Activated CD8-positive, alpha-beta T cell treated with anti-CD3 and anti-CD28 coated beads for 36 hours (primary cell): ENCODE results near the gene ABCA8. TPM values are rescaled to one million over a fixed set of nuclear protein-coding genes. Genes with fewer than 3 reads are reported as not detected.

Source experiments
- ATAC-seq: fragments of 200-7000 bp; cut with Tn5 transposase; one replicate; pipeline ENCODE4 v1.10.0; 2021; ENCODE audit warnings: mild to moderate bottlenecking, moderate library complexity
- CTCF ChIA-PET: fragments of 350-600 bp; sonication (Branson Sonifier 250); formaldehyde crosslinking; loops from one replicate; lab custom pipeline; 2021; ENCODE audit warnings: antibody characterized with exemption; lab: Charles Lee
- POLR2A ChIA-PET: fragments of 350-600 bp; sonication (Branson Sonifier 250); formaldehyde crosslinking; loops from one replicate; lab custom pipeline; 2021; ENCODE audit warnings: antibody characterized with exemption; lab: Charles Lee
- DNase-seq: peaks from one replicate; pipeline ENCODE4 v3.0.0-alpha.2; 2020
- H3K27ac Mint-ChIP-seq: one replicate; pipeline ENCODE4 v1.8.0; 2021; ENCODE audit warnings: mild to moderate bottlenecking, mixed read lengths
- H3K27me3 Mint-ChIP-seq: one replicate; pipeline ENCODE4 v1.8.0; 2021; ENCODE audit warnings: mixed read lengths
- H3K36me3 Mint-ChIP-seq: one replicate; pipeline ENCODE4 v1.8.0; 2021; ENCODE audit warnings: low read depth, mixed read lengths
- H3K4me1 Mint-ChIP-seq: one replicate; pipeline ENCODE4 v1.8.0; 2021; ENCODE audit warnings: low read depth, mixed read lengths
- H3K4me3 Mint-ChIP-seq: one replicate; pipeline ENCODE4 v1.8.0; 2021; ENCODE audit warnings: mild to moderate bottlenecking, moderate library complexity, mixed read lengths
- H3K9me3 Mint-ChIP-seq: one replicate; pipeline ENCODE4 v1.8.0; 2021; ENCODE audit warnings: mixed read lengths
- intact Hi-C: fragments of 100-400 bp; cut with micrococcal nuclease; formaldehyde crosslinking; loops from one replicate; pipeline ENCODE4 v1.10.0; 2022
- total RNA-seq, 2 experiments: library from RNA; stranded (reverse); gene quantifications; one replicate each; pipeline ENCODE4 v1.2.3, GENCODE V29; 2021
- TF ChIP-seq, protein P1 (sequence below): fragments of 200-600 bp; IDR thresholded peaks from one replicate; pipeline ENCODE4 v1.8.0; 2022; ENCODE audit warnings: antibody characterized with exemption, mild to moderate bottlenecking

The ABCA8 gene
- total RNA-seq, 2 experiments from 2014 or later: not detected

DNA sequence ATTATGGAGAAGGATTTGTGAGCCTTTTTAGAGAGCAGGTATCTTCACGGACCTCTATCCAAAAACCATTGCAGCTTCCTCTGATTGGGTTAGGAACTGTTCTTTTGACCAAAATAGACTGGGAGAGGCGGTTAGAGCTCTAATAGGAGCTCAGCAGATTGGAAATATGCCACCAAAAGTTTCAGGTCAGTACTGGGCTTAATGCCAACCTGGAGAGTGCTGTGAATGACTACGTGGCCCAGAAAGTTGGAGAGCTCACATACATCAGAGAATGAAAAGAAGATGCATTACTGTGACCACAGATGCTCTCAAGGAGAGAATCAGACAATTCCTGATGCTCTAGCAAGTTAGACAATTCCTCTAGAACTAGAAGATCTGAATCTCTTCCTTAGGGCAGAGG, 86.5 kb downstream of the ABCA8 start:
- H3K27ac Mint-ChIP-seq: no peak overlapping the region
- CTCF ChIA-PET: no interaction called here

DNA sequence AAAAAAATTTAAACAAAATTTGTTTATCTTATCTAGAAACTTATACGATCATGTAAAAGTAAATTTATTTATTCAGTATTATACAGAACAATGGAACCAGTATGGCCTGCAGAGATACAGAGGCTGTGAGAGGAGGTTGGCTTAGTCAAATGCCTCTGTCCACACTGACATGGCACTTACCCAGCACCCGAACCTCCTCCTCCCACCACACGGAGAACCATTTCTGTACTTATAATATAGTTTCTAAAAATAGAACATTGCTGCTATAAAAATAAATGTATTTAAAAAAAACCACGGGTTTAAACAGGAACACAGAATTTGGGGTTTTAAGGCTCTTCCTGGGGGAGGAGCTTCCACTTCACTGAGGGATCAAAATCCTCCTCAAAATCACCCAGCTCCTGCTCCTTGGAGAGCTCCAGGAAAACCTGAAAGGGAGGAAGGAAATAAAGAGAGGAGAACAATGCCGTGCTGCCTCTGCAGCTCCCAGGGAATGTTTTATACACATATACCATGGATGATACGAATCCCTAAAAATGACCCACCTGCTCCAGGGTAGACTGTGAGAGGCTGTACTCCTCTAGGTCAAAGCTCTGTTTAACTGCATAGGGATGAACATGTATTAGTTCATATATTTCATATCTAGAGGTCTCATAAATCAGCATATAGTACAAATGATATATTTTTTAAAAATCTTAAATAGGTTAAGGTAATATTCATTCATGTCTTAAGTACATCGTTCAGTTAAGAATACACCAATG, 87.3 kb downstream of the ABCA8 start:
- TF ChIP-seq, protein P1, sequence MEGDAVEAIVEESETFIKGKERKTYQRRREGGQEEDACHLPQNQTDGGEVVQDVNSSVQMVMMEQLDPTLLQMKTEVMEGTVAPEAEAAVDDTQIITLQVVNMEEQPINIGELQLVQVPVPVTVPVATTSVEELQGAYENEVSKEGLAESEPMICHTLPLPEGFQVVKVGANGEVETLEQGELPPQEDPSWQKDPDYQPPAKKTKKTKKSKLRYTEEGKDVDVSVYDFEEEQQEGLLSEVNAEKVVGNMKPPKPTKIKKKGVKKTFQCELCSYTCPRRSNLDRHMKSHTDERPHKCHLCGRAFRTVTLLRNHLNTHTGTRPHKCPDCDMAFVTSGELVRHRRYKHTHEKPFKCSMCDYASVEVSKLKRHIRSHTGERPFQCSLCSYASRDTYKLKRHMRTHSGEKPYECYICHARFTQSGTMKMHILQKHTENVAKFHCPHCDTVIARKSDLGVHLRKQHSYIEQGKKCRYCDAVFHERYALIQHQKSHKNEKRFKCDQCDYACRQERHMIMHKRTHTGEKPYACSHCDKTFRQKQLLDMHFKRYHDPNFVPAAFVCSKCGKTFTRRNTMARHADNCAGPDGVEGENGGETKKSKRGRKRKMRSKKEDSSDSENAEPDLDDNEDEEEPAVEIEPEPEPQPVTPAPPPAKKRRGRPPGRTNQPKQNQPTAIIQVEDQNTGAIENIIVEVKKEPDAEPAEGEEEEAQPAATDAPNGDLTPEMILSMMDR: no peak
- Mint-ChIP-seq H3K4me1 (no peaks in the 10 kb centered on the region), H3K36me3 (no peaks in the 10 kb centered on the region), H3K9me3 (no peaks in the 10 kb centered on the region), H3K27me3 (peaks cover 3% of the 10 kb centered on the region), H3K4me3 (no peak overlapping the region), H3K27ac (no peak overlapping the region)
- CTCF ChIA-PET: no interaction called here
- DNase-seq (no peak), ATAC-seq (no peak)
- intact Hi-C loops: no loop called here
- POLR2A ChIA-PET: no interaction called here

More for the DNA sequence above, 86.5 kb downstream of the ABCA8 start:
- Mint-ChIP-seq H3K4me1 (no peaks in the 10 kb centered on the region), H3K36me3 (no peaks in the 10 kb centered on the region), H3K4me3 (no peak overlapping the region), H3K9me3 (no peaks in the 10 kb centered on the region), H3K27me3 (peaks cover 3% of the 10 kb centered on the region)
- intact Hi-C loops: no loop called here
- ATAC-seq: no peak
- POLR2A ChIA-PET: no interaction called here
- DNase-seq: no peak
- TF ChIP-seq, protein P1: no peak

DNA sequence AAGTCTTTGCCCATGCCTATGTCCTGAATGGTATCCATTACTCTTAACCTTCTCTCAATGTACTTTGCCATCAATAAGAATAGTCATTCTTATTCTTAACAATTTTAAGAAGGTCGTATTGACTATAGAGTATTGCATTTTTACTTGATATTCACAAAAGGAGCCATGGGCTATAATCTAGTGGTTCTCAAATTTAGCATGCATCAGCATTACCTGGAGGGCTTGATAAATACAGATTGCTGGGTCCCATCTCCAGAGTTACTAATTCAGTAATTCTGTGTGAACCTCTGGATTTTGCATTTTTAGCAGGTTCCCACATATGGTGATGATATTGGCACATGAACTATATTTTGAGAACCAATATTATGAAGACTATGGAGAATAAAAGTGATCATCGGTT, 89.6 kb downstream of the ABCA8 start:
- Mint-ChIP-seq H3K4me1 (no peaks in the 10 kb centered on the region), H3K27ac (no peak overlapping the region), H3K27me3 (peaks cover 3% of the 10 kb centered on the region), H3K36me3 (no peaks in the 10 kb centered on the region), H3K9me3 (no peaks in the 10 kb centered on the region), H3K4me3 (no peak overlapping the region)
- ATAC-seq: no peak
- ChIA-PET CTCF (no interaction called here), POLR2A (no interaction called here)
- TF ChIP-seq, protein P1: no peak
- DNase-seq: no peak
- intact Hi-C loops: no loop called here

DNA sequence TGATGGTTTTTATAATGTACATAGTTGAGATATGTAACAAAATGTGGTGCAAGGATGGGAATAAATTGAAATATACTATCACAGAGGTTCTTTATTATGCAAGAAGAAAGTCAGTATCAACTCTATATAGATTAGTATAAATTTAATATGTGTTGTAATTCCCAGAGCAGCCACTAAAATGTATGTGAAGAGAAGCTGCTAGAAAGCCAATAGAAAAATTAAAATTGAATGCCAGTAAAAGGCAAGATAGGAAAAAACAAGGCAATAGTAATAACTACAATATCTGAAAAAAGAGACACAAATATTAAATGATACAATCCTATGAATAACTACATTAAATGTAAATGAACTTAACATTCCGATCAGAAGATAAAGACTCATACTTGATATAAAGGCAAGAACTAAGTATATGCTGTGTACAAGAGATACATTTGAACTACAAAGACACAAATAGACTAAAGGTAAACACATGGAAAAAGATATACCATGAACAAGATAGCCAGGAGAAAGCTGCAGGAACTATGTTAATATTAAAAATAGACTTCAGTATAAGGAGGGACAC, 92.0 kb downstream of the ABCA8 start:
- TF ChIP-seq, protein P1: no peak
- POLR2A ChIA-PET: no interaction called here
- no peak overlapping the region for H3K27ac Mint-ChIP-seq
- CTCF ChIA-PET: no interaction called here
- H3K36me3 Mint-ChIP-seq: no peaks in the 10 kb centered on the region
- no peak overlapping the region for H3K4me3 Mint-ChIP-seq
- intact Hi-C loops: no loop called here
- no peak for DNase-seq
- no peaks in the 10 kb centered on the region for H3K9me3 Mint-ChIP-seq
- peaks cover 1% of the 10 kb centered on the region for H3K27me3 Mint-ChIP-seq
- no peak for ATAC-seq
- no peaks in the 10 kb centered on the region for H3K4me1 Mint-ChIP-seq

DNA sequence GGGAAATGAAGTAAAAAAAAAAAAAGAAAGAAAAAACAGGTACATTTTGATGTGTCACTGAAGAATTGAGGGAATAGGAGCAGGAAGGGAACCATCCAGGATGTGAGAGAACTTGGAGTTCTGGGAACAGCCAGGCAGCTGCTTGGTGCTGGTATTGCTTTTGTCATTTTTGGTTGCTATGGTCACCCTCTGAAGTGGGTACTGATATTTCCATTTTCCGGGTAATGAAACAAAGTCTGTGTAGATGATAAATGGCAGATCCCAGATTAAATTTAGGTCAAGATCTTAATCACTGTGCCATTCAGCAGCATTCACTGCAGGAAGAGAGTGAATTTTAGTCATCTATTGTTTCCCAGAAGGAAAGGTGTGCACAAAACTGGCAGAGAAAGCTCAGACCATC, 93.6 kb downstream of the ABCA8 start:
- Mint-ChIP-seq H3K9me3 (no peaks in the 10 kb centered on the region), H3K27me3 (peaks cover 3% of the 10 kb centered on the region), H3K36me3 (no peaks in the 10 kb centered on the region), H3K4me3 (no peak overlapping the region), H3K27ac (no peak overlapping the region), H3K4me1 (no peaks in the 10 kb centered on the region)
- ChIA-PET POLR2A (no interaction called here), CTCF (no interaction called here)
- TF ChIP-seq, protein P1: no peak
- ATAC-seq (no peak), DNase-seq (no peak)
- intact Hi-C loops: no loop called here
